Stimulated activated CD8-positive, alpha-beta memory T cell treated with anti-CD3 and anti-CD28 coated beads, Interleukin-4, amount 100 ng/mL, for 48 hours (primary cell): ENCODE data around the gene KREMEN1.
"Not testable (repeated sequence)": the region's sequence is repeated elsewhere in the genome, so short reads cannot be mapped to it uniquely, and the experiment has no call there.

ENCODE experiments used
- DNase-seq: peaks from one replicate; pipeline ENCODE4 v3.0.0-alpha.2; 2020

KREMEN1 gene

GRCh38 chr22:29109822-29110221 is 37.0 kb downstream of the KREMEN1 start:
- no peak for DNase-seq

GRCh38 chr22:29110946-29111345 is 38.1 kb downstream of the KREMEN1 start:
- DNase-seq = no peak

- no peak for DNase-seq
These were observed 39.3 kb downstream of the KREMEN1 start for GRCh38 chr22:29112121-29112520.

- no peak for DNase-seq
These were observed 39.8 kb downstream of the KREMEN1 start for GRCh38 chr22:29112681-29113080.

GRCh38 chr22:29113319-29113718 is 40.5 kb downstream of the KREMEN1 start:
- no peak for DNase-seq

GRCh38 chr22:29114392-29114791 is 41.6 kb downstream of the KREMEN1 start:
- no peak for DNase-seq

GRCh38 chr22:29115682-29116288 is 43.0 kb downstream of the KREMEN1 start:
- DNase-seq = no peak

- no peak for DNase-seq
These were observed 43.7 kb downstream of the KREMEN1 start for GRCh38 chr22:29116397-29117123.

GRCh38 chr22:29117799-29118477 is 45.1 kb downstream of the KREMEN1 start:
- DNase-seq = no peak

GRCh38 chr22:29120098-29120912 is 47.5 kb downstream of the KREMEN1 start:
- DNase-seq = not testable (repeated sequence)

- DNase-seq = no peak
These were observed 48.3 kb downstream of the KREMEN1 start for GRCh38 chr22:29121124-29121523.

- no peak for DNase-seq
These were observed 49.2 kb downstream of the KREMEN1 start for GRCh38 chr22:29122041-29122440.

GRCh38 chr22:29124777-29125442 is 52.1 kb downstream of the KREMEN1 start:
- DNase-seq = no peak

- no peak for DNase-seq
These were observed 52.6 kb downstream of the KREMEN1 start for GRCh38 chr22:29125443-29125778.

GRCh38 chr22:29125844-29126243 is 53.0 kb downstream of the KREMEN1 start:
- no peak for DNase-seq

GRCh38 chr22:29126670-29127395 is 54.0 kb downstream of the KREMEN1 start:
- DNase-seq = no peak

- no peak for DNase-seq
These were observed 56.3 kb downstream of the KREMEN1 start for GRCh38 chr22:29128891-29129807.

GRCh38 chr22:29129808-29130140 is 56.9 kb downstream of the KREMEN1 start:
- no peak for DNase-seq

GRCh38 chr22:29130476-29130875 is 57.6 kb downstream of the KREMEN1 start:
- no peak for DNase-seq

- DNase-seq = no peak
These were observed 60.8 kb downstream of the KREMEN1 start for GRCh38 chr22:29133603-29134133.

GRCh38 chr22:29134448-29134847 is 61.6 kb downstream of the KREMEN1 start:
- DNase-seq = no peak
